C4-2B (cell line): ENCODE results near the gene TULP1.
"Not testable (repeated sequence)": the region's sequence is repeated elsewhere in the genome, so short reads cannot be mapped to it uniquely, and the experiment has no call there.

Experiments
- H3K27ac ChIP-seq: fragments of 450-650 bp; 2 replicates; pipeline ENCODE4 v1.5.1; 2017
- CTCF ChIP-seq: fragments of 450-650 bp; conservative IDR thresholded peaks from 2 replicates; pipeline ENCODE4 v1.5.1; 2017; ENCODE audit warnings: mild to moderate bottlenecking
- ZFX ChIP-seq: fragments of 450-650 bp; IDR thresholded peaks from 2 replicates; pipeline ENCODE4 v1.6.1; 2017

TULP1 gene

GRCh38 chr6:35552285-35552917 lies 39.7 kb upstream of the TULP1 start:
- peak; percentile 96 for TF ChIP-seq CTCF
- no peak for TF ChIP-seq ZFX
- no peak overlapping the region for H3K27ac ChIP-seq

- no peak for TF ChIP-seq ZFX
- no peak for TF ChIP-seq CTCF
- no peak overlapping the region for H3K27ac ChIP-seq
Measured at GRCh38 chr6:35550437-35550836, 37.7 kb upstream of the TULP1 start.

GRCh38 chr6:35547676-35548075 lies 35.0 kb upstream of the TULP1 start:
- TF ChIP-seq ZFX (no peak), CTCF (no peak)
- peak overlapping the region; percentile 38 for H3K27ac ChIP-seq

- H3K27ac ChIP-seq: no peak overlapping the region
Measured at GRCh38 chr6:35544769-35545361, 32.2 kb upstream of the TULP1 start.

GRCh38 chr6:35543459-35544193 lies 30.9 kb upstream of the TULP1 start:
- H3K27ac ChIP-seq: no peak overlapping the region
- no peak for TF ChIP-seq CTCF
- no peak for TF ChIP-seq ZFX

More at GRCh38 chr6:35544769-35545361, 32.2 kb upstream of the TULP1 start:
- TF ChIP-seq CTCF (no peak), ZFX (no peak)

GRCh38 chr6:35541836-35542235 lies 29.1 kb upstream of the TULP1 start:
- no peak for TF ChIP-seq CTCF
- TF ChIP-seq ZFX: no peak
- H3K27ac ChIP-seq: no peak overlapping the region

- TF ChIP-seq ZFX (no peak), CTCF (no peak)
- H3K27ac ChIP-seq: no peak overlapping the region
Measured at GRCh38 chr6:35539223-35539622, 26.5 kb upstream of the TULP1 start.

- H3K27ac ChIP-seq: not testable (repeated sequence)
Measured at GRCh38 chr6:35535847-35536246, 23.2 kb upstream of the TULP1 start.
